GM12878 (cell line): Measurements from ENCODE around the gene NR1I3.

ENCODE experiments used
- BRCA1 ChIP-seq: IDR thresholded peaks from 2 replicates; pipeline ENCODE4 v1.6.1; 2011; ENCODE audit warnings: low read depth, low read length, improper control_type of control experiment
- TCF3 ChIP-seq: IDR thresholded peaks from 2 replicates; pipeline ENCODE4 v1.6.1; 2012; ENCODE audit warnings: low read depth, mild to moderate bottlenecking, low read length, borderline replicate concordance; ENCODE audit not compliant: insufficient read depth
- ZNF24 ChIP-seq: fragments of 450-650 bp; IDR thresholded peaks from 2 replicates; pipeline ENCODE4 v1.6.1; 2017; ENCODE audit warnings: antibody characterized with exemption, mild to moderate bottlenecking
- TF ChIP-seq, protein P1 (sequence below), 3 experiments: IDR thresholded peaks in 2 of 3; conservative IDR thresholded peaks in 1 of 3; 2 replicates each; pipeline ENCODE4 v1.5.1; 2011; ENCODE audit warnings: low read depth in 3 of 3, low read length in 3 of 3, mild to moderate bottlenecking in 3 of 3, control low read depth in 2 of 3, moderate library complexity in 2 of 3, inconsistent platforms in 1 of 3, mixed read lengths in 1 of 3; ENCODE audit not compliant: control insufficient read depth in 2 of 3, insufficient read depth in 1 of 3; ENCODE audit errors: extremely low read depth in 1 of 3

DNA sequence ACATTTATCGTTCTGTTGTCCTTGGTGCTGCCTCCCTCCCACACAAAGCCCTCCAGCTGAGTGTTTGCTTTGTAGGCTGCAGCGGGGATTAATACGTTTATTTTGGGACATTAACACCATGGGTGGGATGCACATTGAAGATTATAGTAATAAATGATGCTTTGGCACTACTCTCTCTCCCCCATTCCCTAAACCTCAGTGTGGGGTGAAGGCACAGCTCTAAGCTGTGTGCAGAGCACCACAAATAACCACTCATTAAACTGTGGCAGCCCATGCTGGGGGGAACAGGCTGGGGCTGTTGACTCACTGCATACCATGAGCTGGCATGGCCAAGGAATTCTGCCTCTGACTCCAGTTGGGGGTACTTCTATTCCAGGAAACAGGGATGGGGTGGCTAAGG is 28.2 kb upstream of the NR1I3 start:
- TF ChIP-seq BRCA1 (no peak), TCF3 (no peak), ZNF24 (no peak)
- TF ChIP-seq, protein P1, sequence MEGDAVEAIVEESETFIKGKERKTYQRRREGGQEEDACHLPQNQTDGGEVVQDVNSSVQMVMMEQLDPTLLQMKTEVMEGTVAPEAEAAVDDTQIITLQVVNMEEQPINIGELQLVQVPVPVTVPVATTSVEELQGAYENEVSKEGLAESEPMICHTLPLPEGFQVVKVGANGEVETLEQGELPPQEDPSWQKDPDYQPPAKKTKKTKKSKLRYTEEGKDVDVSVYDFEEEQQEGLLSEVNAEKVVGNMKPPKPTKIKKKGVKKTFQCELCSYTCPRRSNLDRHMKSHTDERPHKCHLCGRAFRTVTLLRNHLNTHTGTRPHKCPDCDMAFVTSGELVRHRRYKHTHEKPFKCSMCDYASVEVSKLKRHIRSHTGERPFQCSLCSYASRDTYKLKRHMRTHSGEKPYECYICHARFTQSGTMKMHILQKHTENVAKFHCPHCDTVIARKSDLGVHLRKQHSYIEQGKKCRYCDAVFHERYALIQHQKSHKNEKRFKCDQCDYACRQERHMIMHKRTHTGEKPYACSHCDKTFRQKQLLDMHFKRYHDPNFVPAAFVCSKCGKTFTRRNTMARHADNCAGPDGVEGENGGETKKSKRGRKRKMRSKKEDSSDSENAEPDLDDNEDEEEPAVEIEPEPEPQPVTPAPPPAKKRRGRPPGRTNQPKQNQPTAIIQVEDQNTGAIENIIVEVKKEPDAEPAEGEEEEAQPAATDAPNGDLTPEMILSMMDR (IDR thresholded peaks at IDR 0.05 in 2 of 3, conservative IDR thresholded peaks at IDR 0.05 in 1 of 3; ENCODE audit: control insufficient read depth in 2 of 3, extremely low read depth in 1 of 3, insufficient read depth in 1 of 3, low read depth in 3 of 3, low read length in 3 of 3) = no peak
